GM06990 (cell line): ENCODE results near the gene NEDD4L.

Experiments used
- DNase-seq: peaks from one replicate; pipeline ENCODE4 v3.0.0-alpha.2; 2011; ENCODE audit not compliant: insufficient read length; ENCODE audit errors: extremely low read depth
- H3K27me3 ChIP-seq: replicated peaks from 2 replicates; pipeline ENCODE4 v1.6.0; 2011; ENCODE audit warnings: low read length; ENCODE audit not compliant: control insufficient read depth, insufficient read depth
- H3K36me3 ChIP-seq: 2 replicates; pipeline ENCODE4 v1.5.1; 2011; ENCODE audit warnings: low read length; ENCODE audit not compliant: control insufficient read depth, insufficient read depth
- H3K4me3 ChIP-seq: replicated peaks from 2 replicates; pipeline ENCODE4 v1.5.1; 2011; ENCODE audit warnings: low read depth, mild to moderate bottlenecking, control low read depth, low read length
- TF ChIP-seq, protein P1 (sequence below): IDR thresholded peaks from 2 replicates; pipeline ENCODE4 v1.5.1; 2011; ENCODE audit warnings: low read length, control low read depth, mild to moderate bottlenecking, inconsistent platforms; ENCODE audit not compliant: insufficient read depth, poor library complexity, severe bottlenecking

The NEDD4L gene

GRCh38 chr18:58023108-58023507 lies 20.9 kb upstream of the NEDD4L start:
- no peaks in the 10 kb centered on the region; the same call in 1 of the 2 replicates for H3K27me3 ChIP-seq
- TF ChIP-seq, protein P1, sequence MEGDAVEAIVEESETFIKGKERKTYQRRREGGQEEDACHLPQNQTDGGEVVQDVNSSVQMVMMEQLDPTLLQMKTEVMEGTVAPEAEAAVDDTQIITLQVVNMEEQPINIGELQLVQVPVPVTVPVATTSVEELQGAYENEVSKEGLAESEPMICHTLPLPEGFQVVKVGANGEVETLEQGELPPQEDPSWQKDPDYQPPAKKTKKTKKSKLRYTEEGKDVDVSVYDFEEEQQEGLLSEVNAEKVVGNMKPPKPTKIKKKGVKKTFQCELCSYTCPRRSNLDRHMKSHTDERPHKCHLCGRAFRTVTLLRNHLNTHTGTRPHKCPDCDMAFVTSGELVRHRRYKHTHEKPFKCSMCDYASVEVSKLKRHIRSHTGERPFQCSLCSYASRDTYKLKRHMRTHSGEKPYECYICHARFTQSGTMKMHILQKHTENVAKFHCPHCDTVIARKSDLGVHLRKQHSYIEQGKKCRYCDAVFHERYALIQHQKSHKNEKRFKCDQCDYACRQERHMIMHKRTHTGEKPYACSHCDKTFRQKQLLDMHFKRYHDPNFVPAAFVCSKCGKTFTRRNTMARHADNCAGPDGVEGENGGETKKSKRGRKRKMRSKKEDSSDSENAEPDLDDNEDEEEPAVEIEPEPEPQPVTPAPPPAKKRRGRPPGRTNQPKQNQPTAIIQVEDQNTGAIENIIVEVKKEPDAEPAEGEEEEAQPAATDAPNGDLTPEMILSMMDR: no peak
- no peak for DNase-seq
- H3K36me3 ChIP-seq: no peaks in the 10 kb centered on the region
- no peak overlapping the region for H3K4me3 ChIP-seq

- DNase-seq: no peak
- TF ChIP-seq, protein P1: no peak
- no peaks in the 10 kb centered on the region; the same call in 1 of the 2 replicates for H3K27me3 ChIP-seq
Measured at GRCh38 chr18:58024139-58024538, 19.9 kb upstream of the NEDD4L start.

GRCh38 chr18:58025205-58025604 lies 18.8 kb upstream of the NEDD4L start:
- no peak for DNase-seq
- Histone ChIP-seq H3K27me3 (no peaks in the 10 kb centered on the region; the same call in 1 of the 2 replicates), H3K4me3 (no peak overlapping the region), H3K36me3 (no peaks in the 10 kb centered on the region)
- TF ChIP-seq, protein P1: no peak

More at GRCh38 chr18:58024139-58024538, 19.9 kb upstream of the NEDD4L start:
- H3K4me3 ChIP-seq: no peak overlapping the region
- H3K36me3 ChIP-seq: no peaks in the 10 kb centered on the region

DNA sequence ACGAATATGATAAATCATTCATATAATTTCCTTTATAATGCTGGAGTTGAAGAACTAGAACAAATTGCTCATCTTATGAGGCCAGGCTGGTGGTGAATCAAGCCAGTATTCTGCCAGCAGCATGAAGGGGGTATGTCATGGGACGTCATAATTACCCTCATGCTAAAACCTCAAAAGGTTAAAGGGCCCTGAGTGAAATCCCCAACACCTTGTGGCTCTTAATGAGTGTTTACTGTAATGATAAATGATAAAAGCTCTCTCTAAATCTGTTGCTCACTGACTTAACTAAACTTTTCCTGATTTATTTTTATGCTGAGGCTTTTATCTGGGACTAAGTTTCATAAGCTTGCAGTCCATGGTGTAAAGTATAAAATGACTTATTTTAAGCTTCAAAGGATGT lies 18.3 kb upstream of the NEDD4L start:
- Histone ChIP-seq H3K27me3 (no peaks in the 10 kb centered on the region; the same call in 1 of the 2 replicates), H3K4me3 (no peak overlapping the region), H3K36me3 (no peaks in the 10 kb centered on the region)
- TF ChIP-seq, protein P1: no peak
- no peak for DNase-seq

GRCh38 chr18:58026395-58026794 lies 17.6 kb upstream of the NEDD4L start:
- DNase-seq: no peak
- H3K27me3 ChIP-seq: no peaks in the 10 kb centered on the region; the same call in 1 of the 2 replicates
- TF ChIP-seq, protein P1: no peak

DNA sequence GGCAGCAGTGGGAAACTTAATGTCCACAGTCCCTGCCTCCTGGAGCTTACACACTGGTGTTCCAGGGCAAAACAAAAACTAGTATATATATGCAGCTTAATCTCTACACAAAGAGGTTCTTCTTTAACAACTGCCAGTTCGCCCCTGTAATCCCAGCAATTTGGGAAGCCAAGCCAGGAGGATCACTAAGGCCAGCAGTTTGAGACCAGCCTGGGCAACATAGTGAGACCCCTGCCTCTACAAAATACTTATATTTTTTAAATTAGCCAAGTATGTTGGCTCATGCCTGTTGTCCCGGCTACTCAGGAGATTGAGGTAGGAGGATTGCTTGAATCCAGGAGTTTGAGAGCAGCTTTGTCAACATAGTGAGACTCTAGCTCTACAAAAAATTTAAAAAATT lies 17.2 kb upstream of the NEDD4L start:
- H3K4me3 ChIP-seq: no peak overlapping the region
- TF ChIP-seq, protein P1: no peak
- no peaks in the 10 kb centered on the region; the same call in 1 of the 2 replicates for H3K27me3 ChIP-seq
- no peak for DNase-seq
- no peaks in the 10 kb centered on the region for H3K36me3 ChIP-seq

More at GRCh38 chr18:58026395-58026794, 17.6 kb upstream of the NEDD4L start:
- Histone ChIP-seq H3K36me3 (no peaks in the 10 kb centered on the region), H3K4me3 (no peak overlapping the region)
